HG03175 (cell line): ENCODE measurements around the gene ELN.
A peak's percentile ranks its signal among the peaks of the same experiment; 100 is the strongest.
"Not testable (repeated sequence)": the region's sequence is repeated elsewhere in the genome, so short reads cannot be mapped to it uniquely, and the experiment has no call there.

ENCODE experiments used
- ATAC-seq: cut with Tn5 transposase; IDR thresholded peaks from one replicate; pipeline ENCODE4 v1.9.1; 2021; ENCODE audit warnings: mild to moderate bottlenecking, moderate library complexity; ENCODE audit not compliant: unreplicated experiment

ELN gene

GRCh38 chr7:74000489-74001149 is 27.4 kb upstream of the ELN start:
- ATAC-seq = no peak

- ATAC-seq = no peak
These were observed 26.9 kb upstream of the ELN start for GRCh38 chr7:74001150-74001494.

DNA sequence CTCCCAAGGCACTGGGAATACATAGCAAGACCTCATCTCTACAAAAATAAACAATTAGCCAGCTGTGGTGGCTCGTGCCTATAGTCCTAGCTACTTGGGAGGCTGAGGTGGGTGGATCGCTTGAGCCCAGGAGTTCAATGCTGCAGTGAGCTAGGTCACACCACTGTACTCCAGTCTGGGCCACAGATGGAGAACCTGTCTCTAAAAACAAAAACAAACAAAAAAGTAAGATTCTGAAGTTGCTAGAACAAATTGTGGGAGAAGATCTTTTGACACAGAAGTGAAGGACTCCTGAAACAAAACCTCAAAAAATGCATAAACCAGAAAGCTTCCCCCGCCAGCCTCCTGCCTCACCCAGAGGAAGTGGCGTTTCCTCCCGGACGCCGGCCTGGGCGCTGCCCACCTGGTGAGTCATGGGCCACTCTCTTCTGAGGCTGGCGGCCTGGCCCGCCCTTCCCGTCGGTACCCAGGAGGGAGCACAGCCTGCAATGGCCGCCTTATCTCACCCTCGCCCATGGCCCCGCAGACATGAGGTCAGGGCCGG is 25.4 kb upstream of the ELN start:
- no peak for ATAC-seq

DNA sequence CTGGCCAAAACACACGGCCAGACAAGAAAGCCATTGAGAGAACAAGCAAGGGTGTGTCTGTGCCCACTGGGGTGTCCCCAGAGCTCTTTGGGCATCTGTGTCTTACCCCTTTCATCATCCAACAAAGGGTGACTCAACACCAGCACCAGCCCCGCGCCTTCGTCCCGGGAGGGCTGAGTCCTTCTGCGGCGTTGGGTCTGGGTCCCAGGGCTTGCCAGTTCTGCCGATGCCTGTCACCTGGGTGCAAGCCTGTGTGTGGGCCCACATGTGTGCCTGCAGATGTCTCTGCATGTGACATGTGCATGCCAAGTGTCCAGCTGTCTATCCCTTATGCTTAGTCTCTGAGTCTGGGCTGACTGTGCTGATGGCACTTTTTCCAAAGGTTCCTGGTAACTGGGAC is 24.4 kb upstream of the ELN start:
- no peak for ATAC-seq

- ATAC-seq = no peak
These were observed 21.9 kb upstream of the ELN start for GRCh38 chr7:74006032-74006431.

DNA sequence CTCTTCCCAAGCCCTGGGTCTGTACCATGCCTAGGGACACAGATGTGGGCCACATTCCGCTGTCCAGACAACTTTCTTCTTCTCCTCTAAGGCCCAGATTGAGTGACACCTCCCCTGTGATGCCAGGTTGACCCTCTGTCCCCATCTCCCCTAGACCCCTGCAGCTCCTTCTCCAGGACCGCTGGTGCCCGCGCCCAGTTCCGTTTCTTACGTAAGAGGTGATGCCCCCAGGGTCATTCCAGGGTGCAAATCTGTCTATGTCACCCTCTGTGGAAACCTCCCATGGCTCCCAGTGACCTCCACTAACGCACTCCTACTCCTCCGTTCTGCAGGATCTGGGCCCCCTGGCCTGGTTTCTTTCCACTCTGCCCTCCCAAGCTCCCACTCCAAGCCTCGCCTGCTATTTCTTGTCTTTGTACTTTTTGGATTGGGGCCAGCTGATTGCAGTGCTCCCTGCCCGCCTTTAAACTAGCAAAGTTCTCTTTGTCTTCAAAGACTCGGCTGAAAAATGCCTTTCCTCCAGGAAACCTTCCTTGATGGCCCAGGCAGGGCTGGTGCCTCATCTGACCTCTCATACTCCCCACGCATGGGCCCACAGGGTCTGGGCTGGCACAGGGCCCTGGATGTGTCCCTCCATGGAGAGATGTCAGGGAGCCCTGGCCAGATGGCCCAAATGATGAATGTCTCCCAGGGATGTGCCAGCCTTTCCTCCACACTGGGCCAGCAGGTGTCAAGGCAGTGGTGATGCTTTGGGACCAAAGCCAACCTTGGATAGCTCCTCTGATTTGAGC is 21.3 kb upstream of the ELN start:
- no peak for ATAC-seq

DNA sequence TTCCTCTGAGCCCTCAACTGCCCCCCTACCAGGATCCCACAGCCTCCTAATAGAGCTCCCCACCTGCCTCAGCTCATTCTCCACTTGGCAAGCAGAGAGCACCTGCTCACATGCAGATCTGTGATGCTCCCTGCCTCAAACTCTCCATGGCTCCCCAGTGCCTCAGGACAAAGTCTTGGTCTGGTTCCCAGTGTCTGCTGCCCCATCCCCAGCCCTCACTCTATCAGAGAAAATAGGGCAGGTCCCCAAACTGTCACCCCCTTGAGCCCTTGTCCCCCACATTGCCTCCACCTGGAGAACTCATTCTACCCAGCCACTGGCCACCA is 20.8 kb upstream of the ELN start:
- no peak for ATAC-seq

- ATAC-seq = no peak
These were observed 19.3 kb upstream of the ELN start for GRCh38 chr7:74008687-74009086.

- no peak for ATAC-seq
These were observed 18.3 kb upstream of the ELN start for GRCh38 chr7:74009719-74010118.

DNA sequence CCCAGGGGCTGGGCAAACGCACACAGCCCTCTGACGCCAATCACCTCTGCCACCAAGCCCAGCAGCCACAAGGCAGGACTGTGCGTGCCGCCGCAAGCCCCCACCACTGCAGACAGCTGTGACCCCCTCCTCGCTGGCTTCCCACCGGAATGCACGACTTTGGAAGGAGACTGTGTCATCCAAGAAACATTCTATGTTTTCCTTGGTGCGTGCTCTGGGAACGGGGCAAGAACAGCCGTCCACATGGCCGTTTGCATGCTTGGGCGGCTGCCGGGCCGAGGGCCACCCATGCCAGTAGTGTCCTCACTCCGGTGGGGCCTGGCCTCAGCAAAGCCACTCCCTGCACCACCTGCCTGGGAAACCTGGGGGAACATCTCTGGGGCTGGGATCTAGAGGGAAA is 17.6 kb upstream of the ELN start:
- ATAC-seq = no peak

DNA sequence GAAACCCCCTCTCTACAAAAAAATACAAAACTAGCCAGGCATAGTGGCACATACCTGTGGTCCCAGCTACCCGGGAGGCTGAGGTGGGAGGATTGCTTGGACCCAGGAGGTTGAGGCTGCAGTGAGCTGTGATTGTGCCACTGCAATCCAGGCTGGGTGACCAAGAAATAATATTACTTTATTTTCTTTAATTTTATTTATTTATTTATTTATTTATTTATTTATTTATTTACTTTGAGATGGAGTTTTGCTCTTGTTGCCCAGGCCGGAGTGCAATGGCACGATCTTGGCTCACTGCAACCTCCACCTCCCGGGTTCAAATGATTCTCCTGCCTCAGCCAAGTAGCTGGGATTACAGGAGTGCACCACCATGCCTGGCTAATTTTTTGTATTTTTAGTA is 16.6 kb upstream of the ELN start:
- ATAC-seq = not testable (repeated sequence)

DNA sequence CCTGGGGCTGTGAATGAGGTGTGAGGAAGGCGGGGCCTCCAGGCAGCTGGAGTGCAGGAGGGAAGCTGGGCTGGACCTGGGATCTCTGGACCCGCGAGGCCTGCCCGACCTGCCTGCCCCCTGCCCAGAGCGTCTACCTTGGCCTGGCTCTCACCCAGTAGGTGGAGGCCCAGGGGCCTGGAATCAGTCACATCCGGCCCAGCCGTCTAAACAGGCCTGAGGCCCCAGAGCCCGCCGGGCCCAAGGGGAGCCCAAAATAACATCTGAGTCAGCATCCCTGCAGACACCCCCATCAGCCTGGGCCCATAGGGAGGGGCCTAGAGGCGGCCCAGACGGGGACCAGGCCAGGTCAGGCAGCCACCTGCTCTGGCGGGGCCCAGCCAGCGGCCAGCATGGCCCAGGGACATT is 15.1 kb upstream of the ELN start:
- ATAC-seq = peak; percentile 96

DNA sequence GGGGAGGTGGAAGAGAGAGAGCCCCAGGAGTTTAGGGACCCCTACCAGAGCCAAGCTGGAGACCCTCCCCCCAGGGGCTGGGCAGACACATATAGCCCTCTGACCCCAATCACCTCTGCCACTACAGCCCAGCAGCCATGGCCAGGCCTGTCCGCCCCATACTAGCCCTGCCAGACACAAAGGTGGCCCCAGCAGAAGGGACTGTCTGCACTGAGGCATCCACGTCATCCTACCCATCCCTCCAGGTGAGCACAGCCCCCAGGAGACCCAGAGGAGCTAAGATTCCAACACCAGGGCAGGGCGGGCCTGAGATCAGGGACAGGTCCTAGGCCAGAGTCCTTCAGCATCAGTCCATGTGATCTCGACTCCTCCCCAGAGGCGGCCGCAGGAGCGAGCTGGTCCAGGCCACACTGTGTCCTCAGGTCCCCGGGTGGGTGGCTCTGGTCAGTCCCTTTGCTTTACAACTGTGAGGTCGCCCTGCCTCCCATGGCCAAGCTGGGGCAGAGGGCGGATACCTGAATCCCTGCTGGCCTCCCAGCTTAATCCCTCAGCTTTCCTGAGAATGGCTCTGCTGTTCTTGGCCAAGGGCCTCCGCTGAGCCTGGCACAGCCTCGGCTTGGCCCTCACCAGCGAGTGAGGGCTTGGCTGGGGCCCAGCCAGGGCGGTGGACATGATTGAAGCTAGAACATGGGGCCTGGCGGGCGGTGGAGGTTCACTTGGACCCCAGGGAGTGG is 14.3 kb upstream of the ELN start:
- ATAC-seq = no peak

- ATAC-seq = no peak
These were observed 13.0 kb upstream of the ELN start for GRCh38 chr7:74014931-74015330.

DNA sequence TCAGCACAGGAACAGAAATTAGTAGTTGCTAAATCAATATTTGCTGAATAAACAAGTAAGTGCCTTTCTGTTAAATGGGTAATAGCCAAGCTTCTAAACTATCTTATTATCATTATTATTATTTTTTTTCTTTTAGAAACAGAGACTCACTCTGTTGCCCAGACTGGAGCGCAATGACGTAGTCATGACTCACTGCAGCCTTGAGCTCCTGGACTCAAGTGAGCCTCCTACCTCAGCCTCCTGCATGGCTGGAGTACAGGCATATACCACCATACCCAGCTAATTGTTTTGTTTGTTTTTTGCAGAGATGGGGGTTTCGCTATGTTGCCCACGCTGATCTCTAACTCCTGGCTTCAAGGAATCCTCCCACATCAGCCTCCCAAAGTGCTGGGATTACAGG is 12.3 kb upstream of the ELN start:
- no peak for ATAC-seq

- ATAC-seq = no peak
These were observed 10.8 kb upstream of the ELN start for GRCh38 chr7:74017125-74017524.

- no peak for ATAC-seq
These were observed 9.6 kb upstream of the ELN start for GRCh38 chr7:74018246-74018895.

GRCh38 chr7:74019149-74019548 is 8.8 kb upstream of the ELN start:
- no peak for ATAC-seq

GRCh38 chr7:74020390-74020789 is 7.6 kb upstream of the ELN start:
- no peak for ATAC-seq

DNA sequence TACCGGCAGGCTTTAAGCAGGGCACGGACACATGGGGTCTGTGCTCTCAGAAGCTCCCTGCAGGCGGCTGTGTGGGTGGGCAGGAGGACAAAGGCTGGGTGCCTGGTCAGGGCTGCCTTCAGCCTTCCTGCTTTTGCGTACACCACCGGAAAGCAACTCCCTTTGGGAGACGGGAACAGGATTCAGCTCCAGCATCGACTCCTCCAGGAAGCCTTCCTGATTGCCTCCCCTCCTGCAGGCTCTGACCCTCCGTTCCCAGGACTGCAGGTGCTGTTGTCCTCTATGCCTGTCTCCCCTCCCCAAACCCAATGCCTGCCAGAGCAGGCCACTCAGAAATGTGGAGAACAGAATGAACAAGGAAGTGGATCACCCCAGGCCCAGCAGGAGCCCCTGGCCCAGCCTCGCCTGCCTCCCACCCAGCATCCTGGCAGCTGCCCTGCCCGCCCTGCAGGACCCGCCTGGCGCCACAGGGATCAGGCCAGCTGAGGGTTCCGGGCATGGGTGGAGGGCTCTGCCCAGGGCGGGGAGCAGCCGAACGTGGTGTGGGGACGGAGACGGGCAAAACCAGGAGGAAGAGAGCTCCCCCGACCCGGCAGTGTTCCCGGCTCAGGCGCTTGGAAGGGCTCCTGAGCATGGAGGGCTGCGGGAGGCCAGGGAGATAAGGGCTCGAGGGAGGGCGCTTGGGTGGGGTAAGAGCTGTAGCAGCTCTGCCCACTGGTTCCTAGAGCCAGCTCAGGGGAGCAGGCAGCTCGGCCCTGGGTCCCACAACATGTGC is 6.2 kb upstream of the ELN start:
- ATAC-seq = no peak

- ATAC-seq = no peak
These were observed 5.5 kb upstream of the ELN start for GRCh38 chr7:74022507-74022906.
